ENCODE data around the gene VPS37C. TPM values are rescaled to one million over a fixed set of nuclear protein-coding genes. Genes with fewer than 3 reads are reported as not detected.

Gene VPS37C
- polyA plus RNA-seq, 1 of the 3 experiments (the other 2 are of a cell fraction): 15.2 TPM

- TF ChIP-seq EP300 (IDR thresholded peaks at IDR 0.05; ENCODE audit: borderline replicate concordance in 1 of 2, low read depth in 1 of 2, low read length in 1 of 2) (no peak), FOSL2 (IDR thresholded peaks at IDR 0.05; ENCODE audit: borderline replicate concordance, low read depth) (no peak), RAD21 (IDR thresholded peaks at IDR 0.05; ENCODE audit: low read length) (no peak)
Measured at GRCh38 chr11:61174273-61174672, 13.0 kb upstream of the VPS37C start (continued).

GRCh38 chr11:61173456-61173855 is 12.2 kb upstream of the VPS37C start:
- Histone ChIP-seq H2AFZ (ENCODE audit: low read depth) (no peak overlapping the region), H3K9ac (no peak overlapping the region), H3K79me2 (ENCODE audit: insufficient read depth) (no peaks in the 10 kb centered on the region), H3K4me2 (no peak overlapping the region), H4K20me1 (ENCODE audit: insufficient read depth) (no peaks in the 10 kb centered on the region), H3K4me3 (ENCODE audit: low read depth in 2 of 2, low read length in 1 of 2) (no peak overlapping the region), H3K9me3 (no peaks in the 10 kb centered on the region), H3K27ac (ENCODE audit: low read depth in 2 of 2, low read length in 1 of 2) (no peak overlapping the region), H3K4me1 (ENCODE audit: control insufficient read depth in 1 of 2, insufficient read depth in 2 of 2, low read depth in 1 of 2, low read length in 1 of 2) (no peaks in the 10 kb centered on the region), H3F3A (replicated peaks; ENCODE audit: insufficient read depth) (no peaks in the 10 kb centered on the region), H3K36me3 (replicated peaks in 1 of 2; ENCODE audit: control insufficient read depth in 1 of 2, insufficient read depth in 2 of 2, low read length in 1 of 2) (no peaks in the 10 kb centered on the region), H3K9me2 (no peaks in the 10 kb centered on the region), H3K27me3 (ENCODE audit: insufficient read depth) (peaks cover 30% of the 10 kb centered on the region; the same call in 1 of the 2 replicates)
- ChIA-PET CTCF (interaction anchor here (0.7 to 5.7 kb wide), 5 partner anchors 13 to 343 kb away, joined by 3 to 49 read pairs (median 3); no protein-coding TSS in a partner anchor), POLR2A (no interaction called here)
- no peak for DNase-seq
- TF ChIP-seq PBX3 (IDR thresholded peaks at IDR 0.05) (no peak), NRF1 (IDR thresholded peaks at IDR 0.05; ENCODE audit: low read depth, low read length) (no peak), REST (IDR thresholded peaks at IDR 0.05; ENCODE audit: low read depth, low read length) (no peak), ELF1 (IDR thresholded peaks at IDR 0.05) (no peak), RCOR1 (IDR thresholded peaks at IDR 0.05; ENCODE audit: low read length) (no peak), JUND (IDR thresholded peaks at IDR 0.05) (no peak), SMC3 (IDR thresholded peaks at IDR 0.05; ENCODE audit: low read depth, low read length) (0 out of 2 replicates have a peak, but pooled peaks have one; percentile 17), RFX5 (IDR thresholded peaks at IDR 0.05; ENCODE audit: low read length) (no peak), CHD2 (IDR thresholded peaks at IDR 0.05; ENCODE audit: low read length, partially characterized antibody) (no peak), ZBTB33 (IDR thresholded peaks at IDR 0.05; ENCODE audit: borderline replicate concordance, low read depth) (no peak), GABPA (IDR thresholded peaks at IDR 0.05; ENCODE audit: low read depth) (no peak), USF2 (IDR thresholded peaks at IDR 0.05; ENCODE audit: borderline replicate concordance, low read depth, low read length) (no peak), POLR2AphosphoS5 (IDR thresholded peaks at IDR 0.05; ENCODE audit: low read depth, low read length) (no peak), RAD21 (IDR thresholded peaks at IDR 0.05; ENCODE audit: low read length) (peak; percentile 54), NFIC (IDR thresholded peaks at IDR 0.05; ENCODE audit: borderline replicate concordance) (no peak), FOSL2 (IDR thresholded peaks at IDR 0.05; ENCODE audit: borderline replicate concordance, low read depth) (no peak), EP300 (IDR thresholded peaks at IDR 0.05; ENCODE audit: borderline replicate concordance in 1 of 2, low read depth in 1 of 2, low read length in 1 of 2) (no peak), MAX (IDR thresholded peaks at IDR 0.05; ENCODE audit: low read depth) (no peak), CTCF (IDR thresholded peaks at IDR 0.05) (peak; percentile 29), GATA2 (CRISPR knock-in tag; IDR thresholded peaks at IDR 0.05) (no peak), EZH2phosphoT487 (IDR thresholded peaks at IDR 0.05; ENCODE audit: borderline replicate concordance, low read depth) (no peak), RXRA (IDR thresholded peaks at IDR 0.05; ENCODE audit: borderline replicate concordance, low read depth) (no peak)
- WGBS (ENCODE audit: low lambda C conversion rate): 37% methylated on average over 4 of the region's 4 CpGs
